Loucy (cell line): ENCODE data around the gene FTCDNL1.

ENCODE experiments used
- EZH2phosphoT487 ChIP-seq: fragments of 200-600 bp; IDR thresholded peaks from 2 replicates; pipeline ENCODE4 v1.6.1; 2018; ENCODE audit warnings: antibody characterized with exemption, mild to moderate bottlenecking, moderate library complexity, borderline replicate concordance
- TF ChIP-seq, protein P1 (sequence below): fragments of 200-600 bp; sonication (generic); conservative IDR thresholded peaks from 2 replicates; pipeline ENCODE4 v1.5.1; 2014; ENCODE audit warnings: mild to moderate bottlenecking, antibody characterized with exemption, low read length

GRCh38 chr2:199798831-199799580 lies 52.0 kb downstream of the FTCDNL1 start:
- TF ChIP-seq, protein P1, sequence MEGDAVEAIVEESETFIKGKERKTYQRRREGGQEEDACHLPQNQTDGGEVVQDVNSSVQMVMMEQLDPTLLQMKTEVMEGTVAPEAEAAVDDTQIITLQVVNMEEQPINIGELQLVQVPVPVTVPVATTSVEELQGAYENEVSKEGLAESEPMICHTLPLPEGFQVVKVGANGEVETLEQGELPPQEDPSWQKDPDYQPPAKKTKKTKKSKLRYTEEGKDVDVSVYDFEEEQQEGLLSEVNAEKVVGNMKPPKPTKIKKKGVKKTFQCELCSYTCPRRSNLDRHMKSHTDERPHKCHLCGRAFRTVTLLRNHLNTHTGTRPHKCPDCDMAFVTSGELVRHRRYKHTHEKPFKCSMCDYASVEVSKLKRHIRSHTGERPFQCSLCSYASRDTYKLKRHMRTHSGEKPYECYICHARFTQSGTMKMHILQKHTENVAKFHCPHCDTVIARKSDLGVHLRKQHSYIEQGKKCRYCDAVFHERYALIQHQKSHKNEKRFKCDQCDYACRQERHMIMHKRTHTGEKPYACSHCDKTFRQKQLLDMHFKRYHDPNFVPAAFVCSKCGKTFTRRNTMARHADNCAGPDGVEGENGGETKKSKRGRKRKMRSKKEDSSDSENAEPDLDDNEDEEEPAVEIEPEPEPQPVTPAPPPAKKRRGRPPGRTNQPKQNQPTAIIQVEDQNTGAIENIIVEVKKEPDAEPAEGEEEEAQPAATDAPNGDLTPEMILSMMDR = no peak
- TF ChIP-seq EZH2phosphoT487 = no peak
